Measurements from ENCODE around the gene RPL15. TPM values are rescaled to one million over a fixed set of nuclear protein-coding genes. Genes with fewer than 3 reads are reported as not detected.
"Not testable (repeated sequence)": the region's sequence is repeated elsewhere in the genome, so short reads cannot be mapped to it uniquely, and the experiment has no call there.

Gene RPL15
- total RNA-seq, 2 donors from 2014 or later, result 2,157 to 2,530 TPM

GRCh38 chr3:23912335-23912734, 4.6 kb upstream of the RPL15 start:
- H3K4me3 Mint-ChIP-seq; H3K27me3 Mint-ChIP-seq; H3K27ac Mint-ChIP-seq; H3K9me3 Mint-ChIP-seq; ATAC-seq (replicated peaks): not testable (repeated sequence)
- H3K4me1 Mint-ChIP-seq, result peaks cover 19% of the 10 kb centered on the region
- peaks cover 23% of the 10 kb centered on the region for H3K36me3 Mint-ChIP-seq (ENCODE audit: low read depth)

DNA sequence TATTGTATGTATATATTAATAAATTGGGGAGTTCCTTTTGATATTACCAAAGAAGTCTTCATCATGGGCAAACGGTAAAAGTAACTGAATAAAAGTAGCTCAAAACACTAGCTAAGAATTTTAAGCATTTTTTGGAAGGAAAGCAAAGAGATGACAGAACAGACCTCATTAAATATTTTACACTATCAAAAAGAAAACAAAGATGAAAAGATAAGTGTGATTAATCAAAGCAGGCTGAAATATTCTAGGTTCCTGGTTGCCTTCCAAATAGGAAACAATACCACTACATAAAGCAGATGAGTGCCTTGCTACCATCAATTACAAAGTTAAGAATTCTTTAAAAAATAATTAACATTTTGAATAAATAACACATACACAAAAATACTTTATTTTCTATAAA, 3.8 kb upstream of the RPL15 start:
- no peak for ATAC-seq (replicated peaks)
- Mint-ChIP-seq H3K27me3 (no peaks in the 10 kb centered on the region), H3K27ac (no peak overlapping the region)

DNA sequence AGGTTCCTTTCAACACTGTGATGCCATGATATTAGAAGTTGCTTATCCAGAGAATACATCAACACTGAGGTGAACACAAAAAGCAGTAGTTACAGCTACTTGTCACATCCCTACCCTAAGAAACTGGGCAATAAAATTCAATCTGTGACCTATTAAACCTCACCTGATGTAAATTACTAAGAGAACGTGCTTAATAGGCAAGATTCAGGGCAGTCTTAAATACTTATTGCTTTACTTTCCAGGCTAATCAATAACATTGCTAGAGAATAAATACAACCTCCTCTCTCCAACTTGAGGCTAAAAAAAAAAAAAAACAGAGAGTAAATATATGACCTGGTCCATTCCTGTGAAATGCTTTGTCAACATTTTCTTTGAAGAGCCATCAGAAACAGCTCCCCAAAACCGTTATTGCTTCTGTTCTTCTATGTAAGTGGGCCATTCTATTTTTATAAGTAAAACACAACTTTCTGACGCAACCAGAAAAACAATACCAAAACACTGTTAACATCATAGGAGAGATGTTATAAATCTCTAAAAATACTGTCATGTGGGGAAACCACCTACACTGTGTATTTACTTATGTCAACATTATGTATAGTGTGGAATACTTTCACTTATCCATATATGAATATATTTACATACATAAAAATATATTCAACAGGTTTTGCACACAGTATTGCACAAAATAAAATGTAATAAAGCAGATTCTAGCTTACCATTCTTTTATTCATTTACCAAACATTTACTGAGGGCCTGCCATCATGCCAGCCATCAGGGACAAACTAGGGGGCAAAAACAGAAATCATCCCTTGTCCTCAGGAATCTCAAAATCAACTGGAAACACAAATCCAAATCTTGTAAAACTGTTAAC, 2.8 kb upstream of the RPL15 start:
- H3K36me3 Mint-ChIP-seq (ENCODE audit: low read depth), result peaks cover 40% of the 10 kb centered on the region
- H3K4me3 Mint-ChIP-seq, result peak overlapping the region; percentile 13
- H3K9me3 Mint-ChIP-seq, result no peaks in the 10 kb centered on the region
- peaks cover 28% of the 10 kb centered on the region for H3K4me1 Mint-ChIP-seq
- no peak overlapping the region for H3K27ac Mint-ChIP-seq
- no peaks in the 10 kb centered on the region for H3K27me3 Mint-ChIP-seq
- no peak for ATAC-seq (replicated peaks)

More for the DNA sequence above, 3.8 kb upstream of the RPL15 start:
- H3K4me3 Mint-ChIP-seq, result no peak overlapping the region
- no peaks in the 10 kb centered on the region for H3K9me3 Mint-ChIP-seq
- peaks cover 20% of the 10 kb centered on the region for H3K4me1 Mint-ChIP-seq
- H3K36me3 Mint-ChIP-seq (ENCODE audit: low read depth), result peaks cover 31% of the 10 kb centered on the region

DNA sequence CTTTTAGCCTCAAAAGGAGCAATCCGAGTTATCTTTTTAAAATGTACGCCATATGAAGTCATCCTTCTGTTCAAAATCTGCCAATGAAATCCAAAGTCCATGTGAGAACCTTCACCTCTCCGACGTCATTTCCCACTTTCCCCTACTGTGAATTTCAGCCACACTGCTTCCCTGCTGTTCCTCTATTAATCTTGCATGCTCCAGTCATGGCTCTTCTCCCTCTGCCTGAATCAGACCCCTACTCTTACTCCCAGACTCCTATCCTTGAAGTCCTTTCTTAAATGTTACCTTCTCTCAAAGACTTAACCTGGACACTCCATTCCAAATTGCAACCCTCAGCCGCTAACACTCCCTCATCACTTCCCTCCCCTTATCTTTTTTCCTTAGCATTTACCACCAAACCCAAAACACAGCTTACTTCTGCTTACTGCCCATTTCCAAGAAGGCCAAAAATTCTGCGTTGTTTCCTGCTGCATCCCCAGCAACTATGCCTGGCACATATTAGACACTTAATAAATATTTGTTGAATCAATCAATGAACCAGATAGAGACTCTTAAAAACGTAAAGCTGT, 1.3 kb upstream of the RPL15 start:
- Mint-ChIP-seq H3K4me3 (peak overlapping the region; percentile 97), H3K27ac (peak overlapping the region; percentile 99), H3K9me3 (no peaks in the 10 kb centered on the region), H3K27me3 (no peaks in the 10 kb centered on the region), H3K36me3 (ENCODE audit: low read depth) (peaks cover 44% of the 10 kb centered on the region), H3K4me1 (peaks cover 37% of the 10 kb centered on the region)
- no peak for ATAC-seq (replicated peaks)

- H3K36me3 Mint-ChIP-seq (ENCODE audit: low read depth), result peaks cover 47% of the 10 kb centered on the region
- H3K9me3 Mint-ChIP-seq, result no peaks in the 10 kb centered on the region
- H3K4me3 Mint-ChIP-seq, result peak overlapping the region; percentile 97
- peak; percentile 51 for ATAC-seq (replicated peaks)
- peaks cover 38% of the 10 kb centered on the region for H3K4me1 Mint-ChIP-seq
- no peaks in the 10 kb centered on the region for H3K27me3 Mint-ChIP-seq
- peak overlapping the region; percentile 99 for H3K27ac Mint-ChIP-seq
Observed at GRCh38 chr3:23916152-23916885, 613 bp upstream of the RPL15 start.

DNA sequence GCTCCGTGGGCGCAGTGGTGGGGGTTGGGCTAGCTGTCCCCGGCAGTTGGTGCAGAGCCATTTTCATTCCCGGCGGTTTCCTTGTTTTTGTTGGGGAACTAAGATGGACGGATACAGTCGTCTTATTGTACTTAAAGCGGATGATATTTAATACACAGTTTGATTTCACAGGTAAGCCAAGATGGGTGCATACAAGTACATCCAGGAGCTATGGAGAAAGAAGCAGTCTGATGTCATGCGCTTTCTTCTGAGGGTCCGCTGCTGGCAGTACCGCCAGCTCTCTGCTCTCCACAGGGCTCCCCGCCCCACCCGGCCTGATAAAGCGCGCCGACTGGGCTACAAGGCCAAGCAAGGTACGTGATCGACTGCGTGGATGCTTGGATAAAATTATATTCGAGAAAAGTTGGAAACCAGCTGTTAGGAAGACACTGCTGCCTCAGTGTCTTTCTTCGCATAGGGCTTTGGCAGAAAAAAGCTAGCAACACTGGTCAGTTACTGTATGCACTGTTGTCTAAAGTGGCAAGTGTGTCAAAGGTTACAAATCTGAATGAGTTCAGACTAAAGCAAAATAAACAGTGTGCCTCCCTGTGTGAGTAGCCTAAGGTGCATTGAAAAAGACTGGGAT, 859 bp downstream of the RPL15 start:
- not testable (repeated sequence) for H3K9me3 Mint-ChIP-seq; H3K27me3 Mint-ChIP-seq; ATAC-seq (replicated peaks)
- H3K36me3 Mint-ChIP-seq (ENCODE audit: low read depth), result peaks cover 58% of the 10 kb centered on the region
- peak overlapping the region; percentile 97 for H3K4me3 Mint-ChIP-seq
- peak overlapping the region; percentile 99 for H3K27ac Mint-ChIP-seq
- peaks cover 38% of the 10 kb centered on the region for H3K4me1 Mint-ChIP-seq

DNA sequence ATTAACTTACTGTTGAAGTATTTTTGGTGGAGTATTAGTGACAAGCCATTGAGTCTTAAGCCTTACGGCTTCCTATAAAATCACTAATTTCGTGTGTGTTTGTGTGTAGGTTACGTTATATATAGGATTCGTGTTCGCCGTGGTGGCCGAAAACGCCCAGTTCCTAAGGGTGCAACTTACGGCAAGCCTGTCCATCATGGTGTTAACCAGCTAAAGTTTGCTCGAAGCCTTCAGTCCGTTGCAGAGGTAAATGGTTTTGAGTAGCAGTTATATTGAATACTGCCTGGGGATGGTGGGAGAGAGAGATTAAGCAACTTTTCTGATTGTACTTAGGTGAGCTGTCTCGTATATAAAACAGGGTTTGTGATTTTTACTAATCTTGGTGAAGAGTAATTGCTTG, 1.4 kb downstream of the RPL15 start:
- Mint-ChIP-seq H3K36me3 (ENCODE audit: low read depth) (peaks cover 58% of the 10 kb centered on the region), H3K4me1 (peaks cover 38% of the 10 kb centered on the region), H3K27ac (peak overlapping the region; percentile 99), H3K4me3 (peak overlapping the region; percentile 97)
- H3K27me3 Mint-ChIP-seq; ATAC-seq (replicated peaks); H3K9me3 Mint-ChIP-seq: not testable (repeated sequence)

DNA sequence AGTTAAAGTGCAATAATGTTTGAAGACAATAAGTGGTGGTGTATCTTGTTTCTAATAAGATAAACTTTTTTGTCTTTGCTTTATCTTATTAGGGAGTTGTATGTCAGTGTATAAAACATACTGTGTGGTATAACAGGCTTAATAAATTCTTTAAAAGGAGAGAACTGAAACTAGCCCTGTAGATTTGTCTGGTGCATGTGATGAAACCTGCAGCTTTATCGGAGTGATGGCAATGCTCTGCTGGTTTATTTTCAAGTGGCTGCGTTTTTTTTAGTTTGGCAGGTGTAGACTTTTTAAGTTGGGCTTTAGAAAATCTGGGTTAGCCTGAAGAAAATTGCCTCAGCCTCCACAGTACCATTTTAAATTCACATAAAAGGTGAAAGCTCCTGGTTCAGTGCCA, 2.7 kb downstream of the RPL15 start:
- Mint-ChIP-seq H3K4me1 (peaks cover 30% of the 10 kb centered on the region), H3K9me3 (no peaks in the 10 kb centered on the region), H3K27me3 (no peaks in the 10 kb centered on the region), H3K4me3 (peak overlapping the region; percentile 97), H3K36me3 (ENCODE audit: low read depth) (peaks cover 58% of the 10 kb centered on the region), H3K27ac (no peak overlapping the region)
- ATAC-seq (replicated peaks), result no peak

DNA sequence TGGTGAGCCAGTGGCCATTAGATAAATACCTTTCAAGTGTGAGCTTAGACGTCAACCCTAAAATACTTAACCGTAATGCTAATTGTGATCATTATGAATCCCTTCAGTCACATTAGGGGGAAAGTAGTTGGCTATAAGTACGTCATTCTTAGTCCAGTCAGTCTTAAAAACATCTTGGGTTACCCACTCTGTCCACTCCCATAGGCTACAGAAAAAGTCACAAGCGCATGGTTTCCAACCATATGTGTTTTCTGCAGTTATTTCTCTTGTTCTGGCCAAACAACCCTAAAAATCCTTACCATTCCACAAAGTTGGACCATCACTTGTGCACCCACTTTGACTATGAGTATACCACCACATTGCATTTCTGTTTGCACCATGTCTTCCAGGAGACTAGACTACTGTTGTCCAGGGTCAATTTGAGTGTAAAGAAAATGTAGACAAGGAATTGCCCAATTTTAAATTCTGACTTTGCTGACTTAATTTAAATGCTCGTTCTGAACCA, 3.3 kb downstream of the RPL15 start:
- peaks cover 26% of the 10 kb centered on the region for H3K4me1 Mint-ChIP-seq
- peaks cover 58% of the 10 kb centered on the region for H3K36me3 Mint-ChIP-seq (ENCODE audit: low read depth)
- no peaks in the 10 kb centered on the region for H3K9me3 Mint-ChIP-seq
- no peak for ATAC-seq (replicated peaks)
- peak overlapping the region; percentile 97 for H3K4me3 Mint-ChIP-seq
- no peak overlapping the region for H3K27ac Mint-ChIP-seq
- H3K27me3 Mint-ChIP-seq, result no peaks in the 10 kb centered on the region

DNA sequence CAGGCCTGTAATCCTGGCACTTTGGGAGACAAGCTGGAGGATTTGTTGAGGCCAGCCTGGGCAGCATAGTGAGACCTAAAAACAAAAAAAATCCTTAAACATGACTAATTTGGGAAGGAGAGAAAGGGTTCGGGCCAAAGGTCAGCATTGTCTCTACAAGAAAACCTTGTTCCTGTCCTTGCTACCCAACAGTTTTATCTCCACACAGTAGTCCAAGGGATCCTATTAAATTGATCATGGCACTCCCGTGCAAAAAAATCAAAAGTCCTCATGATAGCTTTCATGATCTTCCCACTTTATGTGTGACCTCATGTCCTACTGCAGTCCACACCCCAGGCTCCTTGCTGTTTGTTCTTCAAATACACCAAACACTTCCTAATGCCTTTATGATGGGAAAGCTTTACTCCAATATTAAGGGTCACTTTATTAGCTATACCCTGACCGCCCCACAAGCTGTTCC, 4.2 kb downstream of the RPL15 start:
- Mint-ChIP-seq H3K4me3 (no peak overlapping the region), H3K9me3 (no peaks in the 10 kb centered on the region), H3K27ac (no peak overlapping the region), H3K27me3 (no peaks in the 10 kb centered on the region), H3K4me1 (peaks cover 19% of the 10 kb centered on the region), H3K36me3 (ENCODE audit: low read depth) (peaks cover 58% of the 10 kb centered on the region)
- ATAC-seq (replicated peaks), result no peak

- Mint-ChIP-seq H3K9me3 (no peaks in the 10 kb centered on the region), H3K4me1 (peaks cover 13% of the 10 kb centered on the region), H3K27me3 (no peaks in the 10 kb centered on the region), H3K36me3 (ENCODE audit: low read depth) (peaks cover 36% of the 10 kb centered on the region), H3K4me3 (no peak overlapping the region), H3K27ac (no peak overlapping the region)
- ATAC-seq (replicated peaks), result no peak
Observed at GRCh38 chr3:23923786-23924185, 6.9 kb downstream of the RPL15 start.

DNA sequence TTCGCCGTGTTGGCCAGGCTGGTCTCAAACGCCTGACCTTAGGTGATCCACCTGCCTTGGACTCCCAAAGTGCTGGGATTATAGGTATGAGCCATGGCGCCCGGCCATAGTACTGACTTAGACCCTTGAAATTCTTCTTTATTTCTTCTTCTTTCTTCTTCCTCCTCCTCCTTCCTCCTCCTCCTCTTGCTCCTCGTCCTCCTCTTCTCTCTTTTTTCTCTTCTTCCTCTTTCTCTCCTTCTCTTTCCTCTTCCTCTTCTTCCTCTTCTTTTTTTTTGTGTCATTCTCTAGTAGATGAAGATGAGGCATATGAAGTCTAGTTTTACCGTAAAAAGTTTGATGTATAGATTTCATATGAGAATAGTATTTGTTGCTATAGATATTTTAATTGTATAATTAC, 9.3 kb downstream of the RPL15 start:
- no peak overlapping the region for H3K4me3 Mint-ChIP-seq
- H3K27ac Mint-ChIP-seq, result no peak overlapping the region
- H3K27me3 Mint-ChIP-seq, result no peaks in the 10 kb centered on the region
- H3K36me3 Mint-ChIP-seq (ENCODE audit: low read depth), result peaks cover 11% of the 10 kb centered on the region
- H3K9me3 Mint-ChIP-seq, result no peaks in the 10 kb centered on the region
- no peaks in the 10 kb centered on the region for H3K4me1 Mint-ChIP-seq
- ATAC-seq (replicated peaks), result no peak

DNA sequence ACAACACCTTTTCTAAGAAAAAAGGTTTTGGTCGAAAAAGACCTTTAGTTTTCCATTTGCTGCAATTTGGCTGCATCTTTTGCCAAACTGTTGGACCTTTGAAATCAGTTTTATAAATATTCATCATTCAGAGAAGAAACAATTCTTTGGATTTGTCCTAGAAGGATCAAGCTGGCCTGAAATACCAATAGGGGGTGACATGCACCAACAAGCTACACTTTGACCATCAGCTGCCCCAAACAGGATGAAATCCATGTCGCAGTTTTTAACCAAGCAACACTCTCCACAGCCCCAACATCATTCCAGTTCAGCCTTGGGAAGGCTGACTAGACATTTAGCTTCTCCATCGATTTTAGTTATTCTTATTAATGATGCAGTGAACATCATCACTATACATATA, 9.8 kb downstream of the RPL15 start:
- no peak for ATAC-seq (replicated peaks)
- Mint-ChIP-seq H3K4me3 (no peak overlapping the region), H3K4me1 (no peaks in the 10 kb centered on the region), H3K27ac (no peak overlapping the region), H3K36me3 (ENCODE audit: low read depth) (peaks cover 6% of the 10 kb centered on the region), H3K9me3 (no peaks in the 10 kb centered on the region), H3K27me3 (no peaks in the 10 kb centered on the region)

DNA sequence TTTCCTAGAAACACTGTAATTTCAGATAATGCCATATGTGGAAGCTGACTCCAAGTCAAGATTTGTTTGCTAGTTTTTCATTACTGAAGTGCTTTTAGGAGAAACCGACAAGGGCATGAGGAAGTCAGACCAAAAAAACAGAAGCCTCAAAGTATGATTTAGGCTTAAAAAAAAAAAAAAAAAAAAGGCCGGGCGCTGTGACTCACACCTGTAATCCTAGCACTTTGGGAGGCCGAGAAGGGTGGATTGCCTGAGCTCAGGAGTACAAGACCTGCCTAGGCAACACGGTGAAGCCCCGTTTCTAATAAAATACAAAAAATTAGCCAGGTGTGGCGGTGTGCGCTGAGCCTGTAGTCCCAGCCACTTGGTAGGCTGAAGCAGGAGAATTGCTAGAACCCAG, 11.6 kb downstream of the RPL15 start:
- H3K36me3 Mint-ChIP-seq (ENCODE audit: low read depth), result no peaks in the 10 kb centered on the region
- ATAC-seq (replicated peaks), result no peak
- no peaks in the 10 kb centered on the region for H3K4me1 Mint-ChIP-seq
- no peak overlapping the region for H3K4me3 Mint-ChIP-seq
- H3K27ac Mint-ChIP-seq, result no peak overlapping the region
- no peaks in the 10 kb centered on the region for H3K27me3 Mint-ChIP-seq
- no peaks in the 10 kb centered on the region for H3K9me3 Mint-ChIP-seq

Measured in activated T-helper 17 cell treated with anti-CD3 and anti-CD28 coated beads, Interleukin-2, amount 50 U/mL, for 72 hours (primary cell).